GM21576 (cell line): ENCODE data around the gene ANKRD13D.
"Not testable (repeated sequence)": the region's sequence is repeated elsewhere in the genome, so short reads cannot be mapped to it uniquely, and the experiment has no call there.

ENCODE experiments used
- ATAC-seq: cut with Tn5 transposase; IDR thresholded peaks from one replicate; pipeline ENCODE4 v1.9.1; 2021; ENCODE audit warnings: mild to moderate bottlenecking, moderate library complexity; ENCODE audit not compliant: unreplicated experiment

Gene ANKRD13D

DNA sequence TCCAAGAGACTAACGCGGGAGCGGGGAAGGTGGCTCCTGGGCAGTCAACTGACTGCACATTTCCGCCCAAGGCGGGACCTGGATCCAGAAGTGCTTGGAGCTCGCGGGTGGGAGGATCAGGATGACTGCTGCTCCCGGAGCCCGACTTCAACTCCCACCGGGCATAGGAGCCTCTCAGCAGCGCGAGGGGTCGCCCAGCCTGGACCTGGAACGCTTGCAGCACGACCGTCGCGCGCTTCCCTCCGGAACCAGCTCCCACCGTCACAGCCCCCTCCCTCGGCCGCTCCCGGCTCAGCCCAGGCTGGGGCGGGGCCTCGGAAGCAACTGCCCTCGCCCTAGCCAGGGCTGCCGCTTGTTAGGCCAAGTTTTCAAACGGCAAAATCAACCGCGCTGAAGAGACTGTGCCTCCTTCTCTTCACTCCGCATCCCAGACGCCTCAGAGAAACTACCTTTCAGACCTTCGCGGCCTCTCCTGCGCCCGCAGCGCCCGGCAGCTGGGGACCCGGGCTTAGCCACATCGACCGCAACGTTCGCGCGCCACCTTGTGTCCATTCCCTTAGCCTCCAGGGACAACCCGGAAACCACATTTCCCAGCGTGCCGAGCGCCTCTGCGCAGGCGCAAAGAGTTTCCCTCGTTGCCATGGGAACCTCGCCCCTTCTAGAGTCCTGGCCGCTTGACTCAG, 28.2 kb downstream of the ANKRD13D start:
- peak; percentile 69 for ATAC-seq

DNA sequence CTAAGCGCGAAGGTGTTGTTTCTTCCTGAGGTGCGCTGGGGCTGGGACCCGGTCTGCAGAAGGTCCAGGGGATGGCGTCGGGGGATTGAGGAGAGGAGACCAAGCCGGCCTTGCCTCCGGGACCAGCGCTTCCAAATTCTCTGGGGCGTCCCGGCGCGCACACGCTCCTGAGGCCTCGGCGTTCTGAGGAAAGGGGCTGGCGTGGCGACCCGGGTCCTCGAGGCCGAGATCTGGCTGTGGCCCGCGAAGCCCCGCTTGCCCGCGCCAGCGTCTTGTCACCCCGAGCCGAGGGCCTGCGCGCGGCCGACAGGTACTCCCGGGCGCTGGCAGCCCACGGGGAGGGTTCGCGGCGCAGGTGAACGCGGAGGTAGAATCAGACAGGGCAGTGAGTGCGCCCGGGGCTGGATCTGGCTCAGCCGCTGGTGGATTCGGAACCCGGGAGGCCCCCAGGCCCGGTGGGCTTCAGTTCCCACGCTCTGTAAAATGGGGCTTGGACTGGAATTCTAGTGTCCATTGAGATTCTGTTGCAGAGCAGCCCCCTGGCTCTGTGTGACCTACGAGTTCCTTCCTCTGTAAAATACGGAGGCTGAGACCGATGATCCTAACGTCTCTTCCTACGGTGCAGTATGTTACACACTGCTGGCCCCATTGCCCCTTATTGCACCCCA, 28.9 kb downstream of the ANKRD13D start:
- peak; percentile 10 for ATAC-seq

DNA sequence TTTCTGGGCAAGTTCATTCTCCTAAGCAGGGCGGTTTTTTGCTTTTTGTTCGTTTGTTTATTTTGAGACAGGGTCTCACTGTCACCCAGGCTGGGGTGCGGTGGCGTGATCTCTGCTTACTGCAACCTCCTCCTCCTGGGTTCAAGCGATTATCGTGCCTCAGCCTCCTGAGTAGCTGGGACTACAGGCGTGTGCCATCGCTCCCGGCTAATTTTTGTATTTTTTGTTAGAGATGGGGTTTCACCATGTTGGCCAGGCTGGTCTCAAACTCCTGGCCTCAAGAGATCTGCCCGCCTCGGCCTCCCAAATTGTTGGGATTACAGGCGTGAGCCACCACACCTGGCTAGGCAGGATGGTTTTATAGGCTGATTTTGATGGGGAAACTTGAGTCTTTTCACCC, 29.8 kb downstream of the ANKRD13D start:
- ATAC-seq = not testable (repeated sequence)

DNA sequence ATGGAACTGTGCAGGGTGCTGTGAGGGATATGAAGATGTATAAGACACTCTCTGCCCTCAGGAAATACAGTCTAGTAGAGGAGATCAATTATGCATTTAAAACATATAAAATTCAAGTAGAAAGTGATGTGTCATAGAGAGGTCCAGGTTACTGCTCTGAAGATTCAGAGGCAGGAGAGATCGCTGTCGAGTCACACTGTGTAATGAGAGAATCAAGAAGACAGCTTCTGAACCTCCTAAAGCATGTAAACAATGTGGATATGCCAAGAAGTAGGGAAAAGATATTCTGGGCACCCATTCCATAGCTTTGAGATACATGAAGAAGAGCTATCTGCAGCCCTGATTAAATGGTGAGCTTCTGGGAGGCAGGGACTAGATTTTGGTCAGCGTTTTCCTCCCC, 30.9 kb downstream of the ANKRD13D start:
- no peak for ATAC-seq

DNA sequence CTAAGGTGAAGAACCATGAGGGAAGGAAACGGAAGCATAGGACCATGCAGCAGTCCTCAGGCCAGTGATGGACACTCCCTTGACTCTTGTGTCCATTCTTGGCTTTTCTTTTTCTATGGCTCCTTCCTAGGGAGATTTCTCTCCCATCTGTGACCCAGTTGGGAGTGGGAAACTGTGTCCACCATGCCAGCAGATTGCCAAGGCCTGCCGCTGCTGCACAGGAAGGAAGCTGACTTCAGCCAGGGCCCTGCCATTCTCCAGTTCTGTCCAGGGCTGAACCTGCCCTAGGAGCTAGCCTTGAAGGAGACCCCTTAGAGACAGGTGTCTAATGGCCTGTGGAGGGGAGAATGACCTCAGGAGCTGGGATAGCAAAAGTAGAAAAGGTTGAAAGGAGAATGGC, 31.6 kb downstream of the ANKRD13D start:
- ATAC-seq = no peak

DNA sequence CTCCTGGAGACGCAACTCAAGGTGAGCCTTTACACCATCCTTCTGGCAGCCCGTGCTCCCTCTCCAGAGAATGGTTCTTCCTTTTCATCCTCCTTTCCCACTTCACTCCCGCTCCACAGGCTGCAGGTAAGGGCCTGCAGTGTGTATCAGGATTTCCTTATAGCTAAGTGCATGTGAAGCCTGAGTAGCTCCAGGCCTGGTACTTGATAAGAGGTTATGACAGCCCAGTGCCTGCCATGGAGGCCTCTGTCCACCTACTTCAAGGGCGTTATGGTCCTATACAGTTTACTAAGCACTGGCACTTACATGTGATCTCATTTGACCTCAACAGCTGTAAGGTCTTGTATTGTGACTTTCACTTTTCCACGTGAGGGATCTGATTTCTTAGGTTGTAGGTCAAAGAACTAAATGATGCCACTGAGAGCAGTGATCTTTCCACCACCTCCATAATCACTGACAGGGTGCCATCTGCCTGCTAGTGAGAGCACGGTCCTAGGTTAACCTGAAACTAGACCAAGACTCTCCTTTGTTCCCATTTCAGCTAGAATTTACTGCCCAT, 32.3 kb downstream of the ANKRD13D start:
- ATAC-seq = no peak

DNA sequence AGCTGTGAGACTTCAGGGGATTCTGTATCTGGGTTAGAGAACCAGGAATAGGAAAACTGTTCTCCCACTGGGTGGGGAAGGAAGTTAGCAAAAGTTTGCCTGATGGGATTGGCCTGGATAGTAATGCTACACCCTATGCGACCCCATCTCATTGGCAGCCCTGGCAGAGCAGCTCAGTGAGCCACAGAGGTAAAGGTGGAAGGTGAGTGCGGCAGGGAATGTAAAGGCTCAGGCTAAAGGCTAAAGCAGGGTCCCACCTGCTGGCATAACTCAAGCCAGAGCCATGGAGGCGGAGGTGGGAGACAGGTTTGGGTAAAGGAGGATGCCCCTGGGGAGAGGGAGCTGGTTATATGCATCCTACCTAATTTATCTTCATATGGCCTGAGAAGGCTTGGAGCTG, 32.9 kb downstream of the ANKRD13D start:
- ATAC-seq = no peak

DNA sequence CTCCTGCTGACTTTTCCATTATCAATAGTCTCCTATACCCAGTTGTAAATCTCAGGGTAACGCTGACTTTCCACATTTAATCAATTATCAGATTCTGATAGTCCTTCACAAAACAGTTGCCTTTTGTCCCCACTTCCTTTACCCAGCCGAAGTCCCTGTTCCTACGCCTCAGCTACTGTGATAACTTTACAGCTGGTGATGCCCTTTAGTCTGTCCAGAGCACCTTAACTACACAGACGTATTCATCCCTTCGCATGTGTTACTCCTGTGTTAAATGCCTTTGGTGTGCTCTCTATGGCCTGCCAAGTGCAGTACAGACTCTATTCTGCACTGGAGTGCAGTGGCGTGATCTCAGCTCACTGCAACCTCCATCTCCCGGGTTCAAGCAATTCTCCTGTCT, 34.4 kb downstream of the ANKRD13D start:
- ATAC-seq = no peak

DNA sequence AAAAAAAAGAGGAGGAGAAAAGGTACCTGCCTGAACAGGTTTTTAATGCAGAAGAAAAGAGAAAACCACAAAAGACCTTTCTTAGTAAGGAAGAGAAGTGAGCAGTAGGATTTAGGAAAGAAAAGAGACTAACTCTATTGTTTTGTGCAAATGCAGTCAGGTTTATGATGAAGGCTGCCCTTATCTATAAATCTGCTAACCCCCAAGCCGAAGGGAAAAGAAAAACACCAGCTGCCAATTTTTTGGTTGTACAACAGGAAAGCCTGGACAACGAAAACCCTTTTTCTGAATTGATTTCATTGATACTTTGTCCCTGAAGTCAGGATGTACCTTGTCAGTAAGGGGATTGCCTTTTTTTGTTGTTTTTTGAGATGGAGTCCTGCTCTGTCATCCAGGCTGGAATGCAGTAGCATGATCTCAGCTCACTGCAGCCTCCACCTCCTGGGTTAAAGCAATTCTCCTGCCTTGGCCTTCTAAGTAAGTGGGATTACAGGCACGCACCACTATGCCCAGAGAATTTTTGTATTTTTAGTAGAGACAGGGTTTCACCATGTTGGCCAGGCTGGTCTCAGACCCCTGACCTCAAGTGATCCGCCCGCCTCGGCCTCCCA, 43.1 kb downstream of the ANKRD13D start:
- no peak for ATAC-seq

DNA sequence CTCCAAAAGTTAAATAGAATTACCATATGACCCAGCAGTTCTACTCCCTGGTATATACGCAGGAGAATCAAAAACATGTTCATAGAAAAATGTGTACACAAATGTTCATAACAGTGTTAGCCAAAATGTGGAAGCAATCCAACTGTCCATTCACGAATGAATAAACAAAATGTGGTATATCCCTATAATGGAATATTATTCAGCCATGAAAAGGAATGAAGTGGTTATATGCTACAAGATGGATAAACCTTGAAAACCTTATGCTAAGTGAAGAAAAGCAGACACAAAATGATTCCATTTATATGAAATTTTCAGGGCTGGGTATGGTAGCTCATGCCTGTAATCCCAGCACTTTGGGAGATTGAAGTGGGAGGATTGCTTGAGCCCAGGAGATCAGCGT, 48.2 kb downstream of the ANKRD13D start:
- no peak for ATAC-seq

DNA sequence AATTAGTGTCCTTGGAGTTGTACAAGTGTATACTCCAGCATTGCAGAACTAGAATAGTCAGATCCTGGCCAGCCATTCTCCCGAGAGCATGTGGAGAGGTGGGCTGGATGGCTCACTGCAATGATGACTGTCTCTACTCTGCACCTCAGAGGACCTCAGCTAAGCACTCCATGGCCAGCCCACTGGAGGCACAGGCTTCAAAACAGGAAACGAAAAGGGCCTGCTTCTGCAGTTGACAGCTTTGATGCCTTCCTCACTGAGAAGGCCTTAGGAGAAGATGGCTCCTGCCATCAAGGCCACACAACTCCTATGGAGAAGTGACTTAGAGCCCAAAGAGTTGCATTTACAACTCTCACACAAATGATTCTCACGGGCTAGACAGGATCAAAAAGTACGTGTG, 55.2 kb downstream of the ANKRD13D start:
- no peak for ATAC-seq

DNA sequence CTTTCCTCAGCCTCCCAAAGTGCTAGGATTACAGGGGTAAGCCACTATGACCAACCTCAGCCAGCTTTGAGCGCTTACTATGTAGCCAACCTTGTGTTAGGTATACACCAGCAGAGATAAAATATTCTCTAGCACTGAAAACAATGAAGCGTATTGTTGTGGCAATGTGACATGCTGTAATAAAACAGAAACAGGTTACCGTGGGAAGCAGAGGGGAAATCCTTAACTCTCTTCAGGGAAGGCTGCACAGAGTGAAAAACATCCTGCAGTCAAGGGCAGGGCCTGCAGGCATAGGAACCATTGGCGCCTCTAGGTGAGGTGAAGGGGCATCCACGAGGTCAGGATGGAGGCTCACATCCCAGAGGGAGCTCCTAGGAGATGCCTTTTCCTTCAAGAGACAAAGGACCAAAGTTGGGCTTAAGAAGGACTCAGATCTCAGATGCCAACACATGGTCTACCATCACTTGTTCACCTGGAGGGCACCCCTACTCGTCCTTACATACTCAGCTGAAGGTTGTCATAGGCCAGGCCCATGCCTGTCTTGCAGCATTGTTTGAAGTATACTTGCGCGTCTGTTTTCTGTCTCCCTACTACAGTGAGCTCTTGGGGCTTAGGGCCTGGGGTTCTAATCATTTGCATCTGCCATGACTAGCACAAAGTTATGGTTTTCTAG, 56.3 kb downstream of the ANKRD13D start:
- no peak for ATAC-seq

DNA sequence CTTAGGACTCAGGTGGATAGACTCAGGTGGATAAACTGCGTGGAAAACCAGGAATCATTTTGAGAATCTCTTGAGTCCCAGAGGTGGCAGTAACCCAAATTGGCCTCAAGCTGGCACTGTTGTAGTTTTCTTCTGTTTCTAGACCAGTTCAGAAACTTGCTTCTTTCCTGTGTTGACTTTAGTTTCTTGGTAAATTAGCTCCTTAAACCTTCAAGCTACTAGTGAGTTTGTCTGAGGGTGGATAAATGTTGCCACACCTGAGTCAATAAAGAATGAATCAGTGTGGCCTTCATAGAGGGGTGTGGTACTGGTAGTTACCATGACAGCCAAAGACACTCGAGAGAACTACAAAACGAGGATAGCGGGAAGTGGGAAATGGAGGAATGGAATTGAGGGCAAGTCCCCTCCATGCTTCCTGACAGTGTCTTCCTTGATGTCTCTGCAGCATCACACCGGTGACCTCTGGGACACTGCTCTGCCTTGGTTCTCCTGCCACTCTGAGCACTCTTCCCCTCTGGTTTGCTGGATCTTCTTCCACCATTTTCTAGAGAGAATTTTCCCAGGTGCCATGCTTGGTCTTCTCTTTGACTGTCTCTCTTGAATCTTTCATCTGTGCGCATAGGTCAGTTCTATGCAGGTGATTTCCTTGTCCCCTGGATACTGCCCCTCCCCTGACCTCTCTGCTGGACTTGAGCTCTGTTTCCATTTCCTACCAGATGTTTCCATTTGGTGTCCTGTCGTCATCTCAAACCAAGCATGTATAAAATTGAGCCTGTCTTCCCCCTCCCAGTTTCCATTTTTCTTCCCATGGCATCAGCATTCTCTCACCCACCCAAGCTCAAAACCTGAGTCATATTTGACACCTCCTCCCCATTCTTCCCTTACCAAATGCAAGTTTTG, 57.1 kb downstream of the ANKRD13D start:
- no peak for ATAC-seq

DNA sequence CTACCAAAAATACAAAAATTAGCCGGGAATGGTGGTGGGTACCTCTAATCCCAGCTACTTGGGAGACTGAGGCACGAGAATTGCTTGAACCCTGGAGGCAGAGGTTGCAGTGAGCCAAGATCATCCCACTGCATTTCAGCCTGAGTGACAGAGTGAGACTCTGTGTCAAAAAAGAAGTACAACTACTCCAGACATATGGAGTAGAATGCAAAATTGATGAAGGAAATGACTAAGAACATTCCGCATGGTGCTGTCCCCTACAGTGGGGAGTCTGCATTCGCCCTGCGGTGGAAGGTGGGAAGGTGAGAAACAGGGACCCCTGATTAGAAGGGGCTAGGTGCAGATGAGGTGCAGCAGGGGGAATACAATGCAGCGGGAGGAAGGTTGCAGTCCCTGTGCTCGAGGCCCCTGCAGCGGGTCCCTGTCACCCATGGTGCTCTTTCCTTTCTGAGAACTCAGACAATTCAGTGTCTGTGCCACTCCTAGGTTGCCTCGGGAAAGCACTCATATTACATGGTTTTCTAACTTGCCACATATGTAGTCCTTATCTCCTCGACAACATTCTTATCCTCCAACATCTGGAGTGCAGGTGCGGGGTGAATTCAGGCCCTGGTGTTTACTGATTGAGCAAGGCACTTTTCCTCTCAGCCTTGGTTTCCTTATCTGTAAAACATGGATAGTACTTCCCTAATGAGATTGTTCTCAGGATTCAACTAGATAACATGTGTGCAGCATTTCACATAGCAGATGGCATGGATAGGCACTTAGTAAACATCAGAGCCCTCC, 59.1 kb downstream of the ANKRD13D start:
- ATAC-seq = no peak

DNA sequence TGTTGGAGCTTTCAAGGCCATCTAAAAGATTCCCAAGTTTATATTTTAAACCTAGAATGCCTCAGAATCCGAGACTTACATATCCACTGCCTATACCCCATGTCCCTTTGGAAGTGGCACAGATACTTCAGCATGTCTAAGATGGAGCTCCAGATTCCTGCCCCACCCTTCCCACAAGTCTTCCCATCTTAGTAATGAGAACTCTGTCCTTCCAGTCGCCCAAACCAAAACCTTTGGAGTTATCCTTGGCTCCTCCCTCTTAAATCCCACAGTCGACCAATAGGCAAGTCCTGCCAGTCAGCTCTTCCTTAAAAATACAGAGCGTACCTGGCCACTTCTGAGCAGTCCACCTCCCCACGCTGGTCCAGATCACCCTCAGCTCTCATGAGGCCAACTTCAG, 59.9 kb downstream of the ANKRD13D start:
- ATAC-seq = no peak

DNA sequence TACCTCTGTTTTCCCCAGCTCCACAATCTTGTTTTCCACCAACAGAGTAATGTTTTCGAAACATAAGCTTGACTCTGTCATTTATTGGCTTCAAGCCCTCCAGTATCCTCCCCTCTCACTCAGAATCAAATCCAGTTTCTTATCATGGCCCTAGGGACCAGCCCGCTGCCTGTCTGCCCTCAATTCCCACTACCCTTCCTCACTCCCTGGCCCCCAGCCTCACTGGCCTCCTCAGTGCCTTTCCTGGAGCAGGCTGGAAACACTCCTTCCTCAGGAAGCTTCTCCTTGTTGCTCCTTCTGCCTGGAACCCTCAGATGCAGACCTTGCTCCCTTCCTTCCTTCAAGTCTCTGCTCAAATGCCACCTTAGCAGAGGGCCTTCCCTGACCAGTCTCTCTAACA, 60.4 kb downstream of the ANKRD13D start:
- ATAC-seq = no peak

DNA sequence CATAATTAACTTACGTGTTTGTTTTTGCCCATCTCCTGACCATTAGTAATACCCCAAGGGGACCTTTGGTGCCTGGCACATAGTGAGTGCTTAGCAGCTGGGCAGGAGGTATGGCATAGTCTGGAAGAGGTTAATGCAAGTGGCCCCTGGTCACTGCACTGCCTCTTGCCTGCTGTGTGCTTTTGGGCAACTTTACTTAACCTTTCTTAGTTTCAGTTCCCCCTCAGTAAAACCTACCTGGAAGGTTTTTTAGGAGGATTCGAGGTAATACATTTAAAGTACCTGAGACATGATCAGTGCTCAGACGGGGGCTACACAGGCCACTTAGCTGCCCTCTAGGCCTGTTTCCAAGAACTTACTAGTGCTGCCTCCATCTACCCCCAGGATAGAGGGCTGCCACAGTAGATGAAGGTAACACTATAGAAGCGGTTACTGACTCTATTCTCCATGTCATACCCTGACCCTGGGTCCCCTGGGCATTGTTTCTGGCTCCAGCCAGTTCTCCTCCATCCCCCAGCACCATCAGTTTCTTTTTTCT, 60.9 kb downstream of the ANKRD13D start:
- no peak for ATAC-seq

DNA sequence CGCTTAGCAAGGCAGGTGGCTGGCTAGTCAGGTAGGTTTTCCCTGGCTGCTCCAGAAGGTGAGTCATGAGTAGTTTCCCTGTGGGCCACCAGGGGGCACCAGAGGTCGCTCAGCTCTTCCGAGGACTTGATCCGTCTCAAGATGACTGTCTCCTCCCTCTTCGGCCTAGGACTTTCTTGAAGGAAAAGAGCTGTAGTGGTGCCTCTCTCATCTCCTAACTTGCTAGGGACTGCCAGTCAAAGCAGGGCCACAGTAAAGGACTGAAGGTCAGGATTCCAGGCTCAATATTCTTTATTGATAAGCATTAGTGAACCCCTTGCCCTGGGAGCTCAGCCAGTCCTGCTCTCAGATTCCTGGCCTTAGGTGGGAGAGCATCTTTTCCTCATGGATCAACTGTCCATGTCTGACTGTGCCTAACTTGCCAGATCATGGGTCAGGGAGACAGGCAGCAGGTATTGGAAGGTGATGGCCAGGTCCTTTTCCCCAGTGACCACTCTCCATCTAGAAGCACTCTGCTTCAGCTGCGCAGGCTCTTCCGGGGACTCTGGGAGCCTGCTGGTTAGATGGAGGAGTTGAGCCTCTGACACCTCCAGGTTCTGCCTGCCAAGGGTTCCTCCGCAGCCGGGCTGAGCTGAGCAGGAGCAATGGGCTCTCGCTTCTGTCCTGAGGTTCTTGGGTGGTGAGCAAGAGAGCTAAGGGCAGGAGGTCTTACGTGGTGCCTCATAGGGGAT, 62.3 kb downstream of the ANKRD13D start:
- ATAC-seq = no peak
